Measurements from ENCODE around the gene DNAH7.
"Not testable (repeated sequence)": the region's sequence is repeated elsewhere in the genome, so short reads cannot be mapped to it uniquely, and the experiment has no call there.

DNA sequence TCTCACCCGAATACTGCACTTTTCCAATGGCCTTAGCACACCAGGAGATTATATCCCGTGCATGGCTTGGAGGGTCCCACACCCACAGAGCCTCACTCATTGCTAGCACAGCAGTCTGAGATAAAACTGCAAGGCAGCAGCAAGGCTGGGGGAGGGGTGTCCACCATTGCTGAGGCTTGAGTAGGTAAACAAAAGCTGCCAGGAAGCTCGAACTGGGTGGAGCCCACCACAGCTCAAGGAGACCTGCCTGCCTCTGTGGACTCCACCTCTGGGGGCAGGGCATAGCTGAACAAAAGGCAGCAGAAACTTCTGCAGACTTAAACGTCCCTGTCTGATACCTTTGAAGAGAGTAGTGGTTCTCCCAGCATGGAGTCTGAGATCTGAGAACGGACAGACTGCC lies 20.8 kb upstream of the DNAH7 start:
- not testable (repeated sequence) for TF ChIP-seq MAX (IDR thresholded peaks at IDR 0.05); POLR2A (IDR thresholded peaks at IDR 0.05; ENCODE audit: control extremely low read depth in 1 of 2, low read depth in 2 of 2, low read length in 2 of 2); POLR2AphosphoS5 (IDR thresholded peaks at IDR 0.05; ENCODE audit: low read depth, low read length); CHD1 (IDR thresholded peaks at IDR 0.05; ENCODE audit: low read depth, low read length); CTCF (IDR thresholded peaks at IDR 0.05; ENCODE audit: control extremely low read depth in 1 of 3, insufficient read depth in 1 of 3, low read depth in 1 of 3, low read length in 3 of 3); TBP (IDR thresholded peaks at IDR 0.05; ENCODE audit: low read depth, low read length); MAFK (IDR thresholded peaks at IDR 0.05; ENCODE audit: low read depth, low read length); EP300 (IDR thresholded peaks at IDR 0.05; ENCODE audit: borderline replicate concordance in 1 of 2, low read depth in 2 of 2, low read length in 2 of 2); HDAC2 (IDR thresholded peaks at IDR 0.05; ENCODE audit: borderline replicate concordance in 1 of 2, low read depth in 2 of 2, low read length in 2 of 2); YY1 (IDR thresholded peaks at IDR 0.05; ENCODE audit: low read depth, low read length)
